C4-2B (cell line): ENCODE results near the gene AK4.

Experiments used
- H3K27ac ChIP-seq: fragments of 450-650 bp; 2 replicates; pipeline ENCODE4 v1.5.1; 2017
- ZFX ChIP-seq: fragments of 450-650 bp; IDR thresholded peaks from 2 replicates; pipeline ENCODE4 v1.6.1; 2017
- TF ChIP-seq, protein P1 (sequence below): fragments of 450-650 bp; conservative IDR thresholded peaks from 2 replicates; pipeline ENCODE4 v1.5.1; 2017; ENCODE audit warnings: mild to moderate bottlenecking

Gene AK4

GRCh38 chr1:65265651-65266351 lies 117.8 kb downstream of the AK4 start:
- no peak overlapping the region for H3K27ac ChIP-seq
- no peak for TF ChIP-seq ZFX
- TF ChIP-seq, protein P1, sequence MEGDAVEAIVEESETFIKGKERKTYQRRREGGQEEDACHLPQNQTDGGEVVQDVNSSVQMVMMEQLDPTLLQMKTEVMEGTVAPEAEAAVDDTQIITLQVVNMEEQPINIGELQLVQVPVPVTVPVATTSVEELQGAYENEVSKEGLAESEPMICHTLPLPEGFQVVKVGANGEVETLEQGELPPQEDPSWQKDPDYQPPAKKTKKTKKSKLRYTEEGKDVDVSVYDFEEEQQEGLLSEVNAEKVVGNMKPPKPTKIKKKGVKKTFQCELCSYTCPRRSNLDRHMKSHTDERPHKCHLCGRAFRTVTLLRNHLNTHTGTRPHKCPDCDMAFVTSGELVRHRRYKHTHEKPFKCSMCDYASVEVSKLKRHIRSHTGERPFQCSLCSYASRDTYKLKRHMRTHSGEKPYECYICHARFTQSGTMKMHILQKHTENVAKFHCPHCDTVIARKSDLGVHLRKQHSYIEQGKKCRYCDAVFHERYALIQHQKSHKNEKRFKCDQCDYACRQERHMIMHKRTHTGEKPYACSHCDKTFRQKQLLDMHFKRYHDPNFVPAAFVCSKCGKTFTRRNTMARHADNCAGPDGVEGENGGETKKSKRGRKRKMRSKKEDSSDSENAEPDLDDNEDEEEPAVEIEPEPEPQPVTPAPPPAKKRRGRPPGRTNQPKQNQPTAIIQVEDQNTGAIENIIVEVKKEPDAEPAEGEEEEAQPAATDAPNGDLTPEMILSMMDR = no peak

DNA sequence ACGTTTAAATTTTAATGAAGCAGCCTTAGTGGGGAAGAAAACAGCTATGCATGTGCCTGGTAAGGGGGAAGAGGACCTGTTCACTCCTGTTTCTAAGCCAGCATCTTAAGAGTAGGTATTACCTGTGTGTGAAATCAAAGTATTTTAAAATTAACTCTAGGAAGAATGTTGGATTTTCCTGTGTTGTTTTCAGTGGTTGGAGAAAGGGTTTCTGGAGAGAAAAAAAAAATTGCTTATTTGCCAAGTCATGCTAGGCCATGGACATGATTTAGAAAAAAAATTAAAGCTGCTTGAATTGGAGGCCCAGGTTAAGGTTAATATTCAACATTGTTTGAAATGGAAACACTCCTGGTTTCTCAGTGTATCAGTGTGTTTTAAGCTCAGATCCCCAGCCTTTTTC lies 118.5 kb downstream of the AK4 start:
- H3K27ac ChIP-seq = no peak overlapping the region
- TF ChIP-seq ZFX = no peak
- TF ChIP-seq, protein P1 = no peak

DNA sequence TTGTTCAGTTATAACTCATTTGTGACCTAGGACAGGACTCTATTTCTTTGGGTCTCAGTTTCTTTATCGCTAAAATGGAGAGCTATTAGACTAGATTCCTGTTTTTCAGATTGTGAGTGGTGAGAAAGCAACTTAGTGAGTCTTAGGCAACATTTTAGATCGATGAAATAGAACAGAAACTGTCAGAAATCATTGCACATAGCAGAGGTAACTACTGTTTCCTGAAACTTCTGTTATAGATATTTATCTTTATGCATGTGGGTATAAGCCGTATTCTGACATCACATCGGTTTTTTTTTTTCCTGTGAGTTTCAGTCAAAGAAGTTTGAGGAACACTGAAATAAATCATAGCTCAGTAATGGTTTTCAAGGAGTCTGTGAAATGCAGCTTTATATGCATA lies 119.3 kb downstream of the AK4 start:
- TF ChIP-seq ZFX = no peak
- TF ChIP-seq, protein P1 = no peak

GRCh38 chr1:65267683-65268082 lies 119.7 kb downstream of the AK4 start:
- TF ChIP-seq ZFX = no peak
- TF ChIP-seq, protein P1 = no peak
- no peak overlapping the region for H3K27ac ChIP-seq

More for the DNA sequence above, 119.3 kb downstream of the AK4 start:
- no peak overlapping the region for H3K27ac ChIP-seq

GRCh38 chr1:65269612-65270011 lies 121.6 kb downstream of the AK4 start:
- H3K27ac ChIP-seq = no peak overlapping the region
- TF ChIP-seq, protein P1 = no peak
- TF ChIP-seq ZFX = no peak

GRCh38 chr1:65276197-65276939 lies 128.4 kb downstream of the AK4 start:
- H3K27ac ChIP-seq = no peak overlapping the region
- TF ChIP-seq, protein P1 = no peak
- TF ChIP-seq ZFX = no peak

GRCh38 chr1:65277605-65278347 lies 129.8 kb downstream of the AK4 start:
- no peak overlapping the region for H3K27ac ChIP-seq
- TF ChIP-seq ZFX = no peak
- TF ChIP-seq, protein P1 = no peak
